Hepatocyte (in vitro differentiated cells): ENCODE data around the gene PRKCZ. TPM values are rescaled to one million over a fixed set of nuclear protein-coding genes. Genes with fewer than 3 reads are reported as not detected.

Source experiments
- DNase-seq: peaks from one replicate; pipeline ENCODE4 v3.0.0-alpha.2; 2016; ENCODE audit warnings: low spot score
- H2AFZ ChIP-seq: fragments of 200-600 bp; sonication (generic); 2 replicates; pipeline ENCODE4 v1.6.0; 2016; ENCODE audit warnings: antibody characterized with exemption, mild to moderate bottlenecking
- H3K27ac ChIP-seq: fragments of 200-600 bp; sonication (generic); 2 replicates; pipeline ENCODE4 v1.5.1; 2016; ENCODE audit warnings: mild to moderate bottlenecking
- H3K27me3 ChIP-seq: fragments of 200-600 bp; sonication (generic); 2 replicates; pipeline ENCODE4 v1.6.1; 2016
- H3K36me3 ChIP-seq: fragments of 200-600 bp; sonication (generic); replicated peaks from 2 replicates; pipeline ENCODE4 v1.5.1; 2016; ENCODE audit warnings: low read depth; ENCODE audit not compliant: insufficient read depth
- H3K4me1 ChIP-seq: fragments of 200-600 bp; sonication (generic); 2 replicates; pipeline ENCODE4 v1.5.1; 2016; ENCODE audit warnings: mild to moderate bottlenecking, moderate library complexity; ENCODE audit not compliant: insufficient read depth
- H3K4me2 ChIP-seq: fragments of 200-600 bp; sonication (generic); 2 replicates; pipeline ENCODE4 v1.6.0; 2016
- H3K4me3 ChIP-seq: fragments of 200-600 bp; sonication (generic); 2 replicates; pipeline ENCODE4 v1.5.1; 2016; ENCODE audit warnings: mild to moderate bottlenecking
- H3K79me2 ChIP-seq: fragments of 200-600 bp; sonication (generic); 2 replicates; pipeline ENCODE4 v1.6.0; 2017; ENCODE audit warnings: mild to moderate bottlenecking
- H3K9me2 ChIP-seq: fragments of 200-600 bp; sonication (generic); replicated peaks from 2 replicates; pipeline ENCODE4 v1.6.0; 2017; ENCODE audit warnings: mild to moderate bottlenecking; ENCODE audit not compliant: insufficient read depth
- H3K9me3 ChIP-seq: fragments of 200-600 bp; sonication (generic); 2 replicates; pipeline ENCODE4 v1.5.1; 2016; ENCODE audit warnings: low read depth, mild to moderate bottlenecking
- H4K20me1 ChIP-seq: fragments of 200-600 bp; sonication (generic); 2 replicates; pipeline ENCODE4 v1.6.0; 2016; ENCODE audit warnings: mild to moderate bottlenecking; ENCODE audit not compliant: insufficient read depth, poor library complexity, severe bottlenecking
- CTCF ChIP-seq: fragments of 200-600 bp; sonication (generic); IDR thresholded peaks from 2 replicates; pipeline ENCODE4 v1.5.1; 2016; ENCODE audit warnings: antibody characterized with exemption, mild to moderate bottlenecking; ENCODE audit not compliant: poor library complexity
- EZH2 ChIP-seq: fragments of 200-600 bp; sonication (generic); IDR thresholded peaks from 2 replicates; pipeline ENCODE4 v1.6.1; 2016; ENCODE audit warnings: antibody characterized with exemption, mild to moderate bottlenecking, borderline replicate concordance
- EZH2phosphoT487 ChIP-seq: fragments of 200-600 bp; sonication (generic); IDR thresholded peaks from one replicate; pipeline ENCODE4 v1.6.1; 2018; ENCODE audit warnings: antibody characterized with exemption, mild to moderate bottlenecking, low read depth, moderate library complexity; ENCODE audit not compliant: unreplicated experiment, severe bottlenecking
- WGBS: methylation state at CpG from one replicate; pipeline ENCODE4 v1.1.6; 2016; ENCODE audit warnings: low lambda C conversion rate; ENCODE audit errors: missing lambda C conversion rate; 5-methylcytosine and 5-hydroxymethylcytosine counted together
- polyA plus RNA-seq: library from polyadenylated mRNA; unstranded; fragments of >200 nt; fragmentation: Nextera tagmentation; extraction: Ambion mirVana; gene quantifications from 2 replicates; pipeline ENCODE4 v1.2.1, GENCODE V29; 2016
- total RNA-seq: library from RNA; depleted of rRNA; stranded (reverse); fragments of >200 nt; gene quantifications from 2 replicates; pipeline ENCODE4 v1.2.3, GENCODE V29; 2014

Gene PRKCZ
- total and polyA plus RNA-seq, 2 experiments from 2014 or later = 41.0 to 52.3 TPM

DNA sequence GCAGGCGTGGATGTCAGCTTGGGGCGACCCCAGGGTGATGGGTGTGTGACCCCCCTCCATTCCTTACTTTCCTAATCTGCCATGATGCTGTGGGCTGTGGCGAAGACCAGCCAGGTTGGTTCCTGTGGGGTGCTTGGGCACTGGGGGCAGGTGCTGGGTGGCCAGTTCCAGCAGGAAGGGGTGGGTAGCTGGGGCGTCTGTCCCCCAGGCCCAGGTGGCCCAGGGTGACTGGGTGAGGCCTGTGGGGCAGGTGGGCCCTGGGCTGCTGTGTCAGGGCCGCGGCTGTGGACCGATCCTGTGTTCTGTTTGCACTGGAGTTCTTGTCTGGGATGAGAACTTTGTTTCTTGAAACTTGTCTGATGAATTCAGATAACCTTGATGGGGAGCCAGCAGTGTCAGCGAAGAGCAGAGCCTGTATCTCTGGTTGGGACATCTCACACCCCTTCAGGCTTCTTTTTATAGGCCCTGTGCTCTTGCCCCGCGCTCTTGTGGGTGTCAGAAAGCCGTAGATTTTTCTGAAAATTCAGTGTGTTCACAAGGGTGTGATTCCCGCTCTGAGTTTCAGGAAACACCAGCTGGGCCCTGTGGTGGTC, 3.7 kb downstream of the PRKCZ start:
- H3K9me3 ChIP-seq = no peaks in the 10 kb centered on the region
- no peak overlapping the region for H3K4me3 ChIP-seq
- WGBS = 91% methylated on average over 12 of the region's 12 CpGs
- H4K20me1 ChIP-seq = peaks cover 16% of the 10 kb centered on the region
- no peak for TF ChIP-seq EZH2
- TF ChIP-seq CTCF = no peak
- no peak for TF ChIP-seq EZH2phosphoT487
- DNase-seq = no peak
- no peak overlapping the region for H3K27ac ChIP-seq
- H3K36me3 ChIP-seq = no peaks in the 10 kb centered on the region
- no peaks in the 10 kb centered on the region for H3K9me2 ChIP-seq
- peaks cover 37% of the 10 kb centered on the region for H3K79me2 ChIP-seq
- H2AFZ ChIP-seq = no peak overlapping the region
- H3K4me1 ChIP-seq = peaks cover 5% of the 10 kb centered on the region
- H3K4me2 ChIP-seq = no peak overlapping the region
- H3K27me3 ChIP-seq = no peaks in the 10 kb centered on the region

DNA sequence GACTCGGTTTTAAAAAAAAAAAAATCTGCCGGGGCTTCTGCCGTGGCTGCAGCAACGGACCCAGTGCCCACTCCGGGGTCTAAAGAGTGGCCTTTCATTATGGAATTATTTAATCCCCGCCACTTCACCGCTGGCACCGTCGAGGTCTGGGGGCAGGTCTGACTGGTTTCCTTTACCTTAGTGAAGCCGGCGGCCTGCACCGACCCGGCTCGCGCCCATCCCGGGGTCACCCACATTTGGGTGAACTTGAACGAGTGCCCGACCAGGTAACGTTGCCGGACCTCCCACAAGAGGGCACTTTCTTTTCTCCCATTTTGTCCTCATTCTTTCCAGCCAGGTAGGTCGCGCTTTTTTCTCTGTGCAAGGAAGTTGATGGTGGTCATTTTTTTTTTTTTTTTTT, 4.3 kb downstream of the PRKCZ start:
- Histone ChIP-seq H3K27ac (no peak overlapping the region), H3K4me1 (no peaks in the 10 kb centered on the region), H3K4me2 (no peak overlapping the region), H4K20me1 (peaks cover 16% of the 10 kb centered on the region), H3K36me3 (no peaks in the 10 kb centered on the region), H3K27me3 (no peaks in the 10 kb centered on the region), H3K9me3 (no peaks in the 10 kb centered on the region), H3K79me2 (peaks cover 37% of the 10 kb centered on the region), H3K9me2 (no peaks in the 10 kb centered on the region), H3K4me3 (no peak overlapping the region), H2AFZ (no peak overlapping the region)
- no peak for DNase-seq
- 90% methylated on average over 19 of the region's 22 CpGs for WGBS
- TF ChIP-seq EZH2 (no peak), EZH2phosphoT487 (no peak), CTCF (no peak)

DNA sequence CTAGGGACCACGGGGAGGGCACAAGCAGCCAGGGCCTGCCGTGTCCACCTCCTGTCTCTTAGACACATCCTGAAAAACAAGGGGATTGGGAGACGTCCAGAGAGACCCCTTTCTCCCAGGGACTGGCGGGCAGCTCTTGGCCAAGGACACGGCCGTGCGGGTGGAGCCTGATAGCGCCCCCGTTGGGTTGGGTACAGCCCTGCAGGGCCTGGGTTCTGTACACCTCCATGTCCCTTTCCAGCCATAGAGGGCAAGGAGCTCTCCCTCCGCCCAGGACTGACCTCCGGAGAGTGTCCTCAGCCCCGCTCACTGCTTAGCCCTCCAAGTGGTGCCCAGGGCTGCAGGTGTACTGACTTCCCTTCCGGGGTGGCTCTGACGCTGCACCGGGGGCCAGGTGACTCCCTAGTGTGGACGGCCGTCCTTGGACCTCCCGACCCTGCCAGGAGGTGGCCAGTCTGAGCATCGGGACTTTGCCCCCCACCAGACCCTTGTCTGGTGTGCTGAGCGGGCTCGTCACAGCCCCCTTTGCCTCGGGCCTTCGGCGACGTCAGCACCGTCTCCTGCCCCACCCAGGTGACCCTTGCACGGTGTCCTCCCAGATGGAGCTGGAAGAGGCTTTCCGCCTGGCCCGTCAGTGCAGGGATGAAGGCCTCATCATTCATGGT, 5.8 kb downstream of the PRKCZ start:
- Histone ChIP-seq H2AFZ (no peak overlapping the region), H3K4me1 (no peaks in the 10 kb centered on the region), H3K9me3 (no peaks in the 10 kb centered on the region), H4K20me1 (peaks cover 14% of the 10 kb centered on the region), H3K27ac (no peak overlapping the region), H3K9me2 (no peaks in the 10 kb centered on the region), H3K27me3 (no peaks in the 10 kb centered on the region), H3K4me3 (no peak overlapping the region), H3K4me2 (no peak overlapping the region), H3K36me3 (no peaks in the 10 kb centered on the region), H3K79me2 (peaks cover 31% of the 10 kb centered on the region)
- DNase-seq = no peak
- no peak for TF ChIP-seq EZH2phosphoT487
- no peak for TF ChIP-seq EZH2
- TF ChIP-seq CTCF = no peak
- WGBS = 95% methylated on average over 27 of the region's 29 CpGs
